Upper lobe of left lung (tissue), 6 donors: ENCODE measurements around the gene SLC12A6. TPM values are rescaled to one million over a fixed set of nuclear protein-coding genes. Genes with fewer than 3 reads are reported as not detected.

ENCODE experiments used
- ATAC-seq, 2 donors: fragments of 200-7000 bp; cut with Tn5 transposase; one replicate each; pipeline ENCODE4 v1.9.1; 2022; ENCODE audit warnings: mild to moderate bottlenecking in 2 of 2, moderate library complexity in 2 of 2; ENCODE audit not compliant: low FRiP score in 2 of 2
- DNase-seq, 2 donors: peaks; one replicate each; pipeline ENCODE4 v3.0.0-alpha.2; 2019 to 2020
- H3K27ac ChIP-seq, 4 donors: fragments of 200-600 bp; sonication (generic); one replicate each; pipeline ENCODE4 v1.5.1; 2016 to 2019
- H3K27me3 ChIP-seq, 4 donors: fragments of 200-600 bp; sonication (generic); one replicate each; pipeline ENCODE4 v1.5.1; 2017 to 2019
- H3K36me3 ChIP-seq, 4 donors: fragments of 200-600 bp; sonication (generic); one replicate each; pipeline ENCODE4 v1.5.1; 2016 to 2019
- H3K4me1 ChIP-seq, 4 donors: fragments of 200-600 bp; sonication (generic); one replicate each; pipeline ENCODE4 v1.5.1; 2018 to 2019
- H3K4me3 ChIP-seq, 4 donors: fragments of 200-600 bp; sonication (generic); one replicate each; pipeline ENCODE4 v1.5.1; 2017 to 2019; ENCODE audit warnings: mild to moderate bottlenecking in 2 of 4, moderate library complexity in 1 of 4
- H3K9me3 ChIP-seq, 4 donors: fragments of 200-600 bp; sonication (generic); one replicate each; pipeline ENCODE4 v1.5.1; 2018 to 2019
- EP300 ChIP-seq, 4 donors: sonication (generic); formaldehyde crosslinking; IDR thresholded peaks; one replicate each; pipeline ENCODE4 v1.5.1; 2017; ENCODE audit warnings: antibody characterized with exemption in 4 of 4, control low read depth in 2 of 4
- POLR2A ChIP-seq, 4 donors: fragments of 450-650 bp; IDR thresholded peaks; one replicate each; pipeline ENCODE4 v1.5.1; 2016 to 2017; ENCODE audit warnings: antibody characterized with exemption in 4 of 4, mild to moderate bottlenecking in 2 of 4
- POLR2AphosphoS5 ChIP-seq, 2 donors: sonication (generic); formaldehyde crosslinking; IDR thresholded peaks; one replicate each; pipeline ENCODE4 v1.5.1; 2017; ENCODE audit warnings: antibody characterized with exemption in 2 of 2
- WGBS, 2 donors: methylation state at CpG; one replicate each; pipeline ENCODE4 v1.1.5; 2017 to 2018; 5-methylcytosine and 5-hydroxymethylcytosine counted together
- total RNA-seq, 6 donors: library from RNA; depleted of rRNA in 4 of 6; stranded (reverse); fragments of >200 nt in 4 of 6; gene quantifications; one replicate each; pipeline versions ENCODE4 v1.1.0 to v1.2.1, GENCODE V29; 2016 to 2021
- TF ChIP-seq, protein P1 (sequence below), 6 experiments: fragments of 450-650 bp in 4 of 6; fragments of 200-600 bp in 2 of 6; sonication (generic) in 2 of 6; IDR thresholded peaks; one replicate each; pipeline ENCODE4 v1.5.1; 2016 to 2019; ENCODE audit warnings: antibody characterized with exemption in 6 of 6
- donor health status: DM: no; HTN: no; CAD: no; lungs with moderate emphysema.
- donor health status: DM: no; HTN: yes; CAD: no; lungs with severe emphysema.

SLC12A6 gene
- total RNA-seq, 6 donors from 2014 or later, result 35.3 to 68.1 (median 50.4) TPM

DNA sequence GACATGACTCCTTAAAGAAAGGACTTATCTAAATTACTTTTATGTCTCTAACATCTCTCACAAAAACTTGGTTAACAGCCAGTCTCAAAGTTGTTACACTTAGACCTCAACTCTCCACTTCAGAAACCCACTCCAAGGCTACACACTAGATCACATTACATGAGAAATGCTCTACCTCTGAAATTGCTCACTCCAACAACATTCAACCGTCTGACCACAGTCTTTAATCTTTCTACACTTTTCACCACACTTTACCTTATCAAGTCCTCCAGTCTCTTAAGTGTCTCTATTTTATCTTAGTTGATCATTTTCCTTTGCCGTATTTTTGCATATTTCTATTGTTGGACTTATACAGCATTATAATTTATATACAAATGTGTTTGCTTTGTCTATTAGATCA is 5.8 kb downstream of the SLC12A6 start:
- 55 to 58% methylated on average over 2 of the region's 2 CpGs for WGBS, 2 donors
- peak overlapping the region in 1 of 4 donors; percentile 19 for H3K27ac ChIP-seq
- H3K4me1 ChIP-seq, result peaks cover 15 to 38% (median 25%) of the 10 kb centered on the region in 4 donors
- no peak for TF ChIP-seq POLR2A (IDR thresholded peaks at IDR 0.05)
- ATAC-seq (no peak), DNase-seq (no peak)
- H3K9me3 ChIP-seq, result no peaks in the 10 kb centered on the region
- no peaks in the 10 kb centered on the region for H3K36me3 ChIP-seq
- H3K27me3 ChIP-seq, result no peaks in the 10 kb centered on the region
- H3K4me3 ChIP-seq, result no peak overlapping the region

DNA sequence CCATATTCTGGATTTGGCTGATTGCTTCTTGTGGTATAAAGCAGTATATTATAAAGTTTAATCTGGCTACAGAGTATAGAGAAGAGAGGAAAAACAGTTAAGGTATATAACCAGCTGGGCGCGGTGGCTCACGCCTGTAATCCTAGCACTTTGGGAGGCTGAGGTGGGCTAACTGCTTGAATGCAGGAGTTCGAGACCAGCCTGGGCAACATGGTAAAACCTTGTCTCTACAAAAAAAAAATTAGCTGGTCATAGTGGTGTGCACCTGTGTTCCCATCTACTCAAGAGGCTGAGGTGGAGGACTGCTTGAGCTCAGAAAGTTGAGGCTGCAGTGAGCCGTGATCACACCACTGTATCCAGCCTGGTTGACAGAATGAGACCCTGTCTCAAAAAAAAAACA is 7.3 kb downstream of the SLC12A6 start:
- no peak overlapping the region for H3K4me3 ChIP-seq
- 96 to 98% methylated on average over 5 of the region's 5 CpGs for WGBS, 2 donors
- no peaks in the 10 kb centered on the region for H3K27me3 ChIP-seq
- no peaks in the 10 kb centered on the region for H3K36me3 ChIP-seq
- H3K9me3 ChIP-seq, result no peaks in the 10 kb centered on the region
- no peak for DNase-seq
- no peak for TF ChIP-seq EP300 (IDR thresholded peaks at IDR 0.05)
- TF ChIP-seq POLR2A (IDR thresholded peaks at IDR 0.05), result no peak
- TF ChIP-seq, protein P1, sequence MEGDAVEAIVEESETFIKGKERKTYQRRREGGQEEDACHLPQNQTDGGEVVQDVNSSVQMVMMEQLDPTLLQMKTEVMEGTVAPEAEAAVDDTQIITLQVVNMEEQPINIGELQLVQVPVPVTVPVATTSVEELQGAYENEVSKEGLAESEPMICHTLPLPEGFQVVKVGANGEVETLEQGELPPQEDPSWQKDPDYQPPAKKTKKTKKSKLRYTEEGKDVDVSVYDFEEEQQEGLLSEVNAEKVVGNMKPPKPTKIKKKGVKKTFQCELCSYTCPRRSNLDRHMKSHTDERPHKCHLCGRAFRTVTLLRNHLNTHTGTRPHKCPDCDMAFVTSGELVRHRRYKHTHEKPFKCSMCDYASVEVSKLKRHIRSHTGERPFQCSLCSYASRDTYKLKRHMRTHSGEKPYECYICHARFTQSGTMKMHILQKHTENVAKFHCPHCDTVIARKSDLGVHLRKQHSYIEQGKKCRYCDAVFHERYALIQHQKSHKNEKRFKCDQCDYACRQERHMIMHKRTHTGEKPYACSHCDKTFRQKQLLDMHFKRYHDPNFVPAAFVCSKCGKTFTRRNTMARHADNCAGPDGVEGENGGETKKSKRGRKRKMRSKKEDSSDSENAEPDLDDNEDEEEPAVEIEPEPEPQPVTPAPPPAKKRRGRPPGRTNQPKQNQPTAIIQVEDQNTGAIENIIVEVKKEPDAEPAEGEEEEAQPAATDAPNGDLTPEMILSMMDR (IDR thresholded peaks at IDR 0.05), result no peak
- TF ChIP-seq POLR2AphosphoS5 (IDR thresholded peaks at IDR 0.05), result no peak
- H3K27ac ChIP-seq, result no peak overlapping the region
- H3K4me1 ChIP-seq, result peaks cover under 1 to 22% (median 12%) of the 10 kb centered on the region in 4 donors
- no peak for ATAC-seq

DNA sequence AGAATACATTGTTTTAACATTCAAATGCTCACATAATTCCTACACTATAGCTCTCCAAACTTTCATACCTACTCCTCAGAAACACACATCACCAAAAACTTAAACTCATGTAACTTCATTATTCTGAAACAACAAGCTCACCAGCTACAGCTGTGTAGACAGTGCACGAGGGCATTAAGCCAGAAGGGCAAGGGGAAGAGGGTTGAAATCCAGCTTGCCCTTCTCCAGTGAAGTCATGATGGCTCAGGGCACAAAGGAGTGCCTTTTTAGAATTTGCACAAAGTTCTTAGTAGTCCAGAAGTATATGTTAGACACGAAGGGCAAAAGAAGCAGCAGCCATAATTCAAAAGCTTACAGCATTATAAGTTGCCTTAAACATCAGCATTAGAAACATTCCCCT is 8.6 kb downstream of the SLC12A6 start:
- no peaks in the 10 kb centered on the region for H3K9me3 ChIP-seq
- H3K36me3 ChIP-seq, result no peaks in the 10 kb centered on the region
- H3K4me3 ChIP-seq, result no peak overlapping the region
- no peak for TF ChIP-seq POLR2AphosphoS5 (IDR thresholded peaks at IDR 0.05)
- no peak for TF ChIP-seq POLR2A (IDR thresholded peaks at IDR 0.05)
- TF ChIP-seq EP300 (IDR thresholded peaks at IDR 0.05), result no peak
- TF ChIP-seq, protein P1 (IDR thresholded peaks at IDR 0.05), result no peak
- no peak for DNase-seq
- no peak for ATAC-seq
- no peaks in the 10 kb centered on the region for H3K27me3 ChIP-seq
- H3K4me1 ChIP-seq, result peaks cover 0 to 10% (median 6%) of the 10 kb centered on the region in 4 donors
- 78 to 83% methylated on average over 2 of the region's 2 CpGs for WGBS, 2 donors
- no peak overlapping the region for H3K27ac ChIP-seq

DNA sequence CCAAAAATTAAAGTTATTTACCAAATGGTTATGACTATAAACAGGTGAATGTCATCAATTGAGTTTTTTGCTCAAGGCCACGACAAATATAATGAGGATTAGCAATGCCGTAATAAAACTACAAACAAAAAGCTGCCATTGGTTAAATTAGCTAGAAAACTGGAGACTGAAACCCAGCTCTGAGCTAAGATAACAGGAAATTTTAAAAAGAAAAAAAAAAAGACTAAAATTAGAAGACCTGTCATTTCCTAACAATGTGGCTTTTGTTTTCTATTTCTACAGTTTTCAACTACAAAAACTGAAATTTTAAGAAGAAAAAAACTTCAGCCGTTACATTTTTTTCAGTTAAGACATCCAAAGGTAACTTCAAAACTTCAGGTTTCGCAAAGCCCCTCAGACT is 9.7 kb downstream of the SLC12A6 start:
- H3K27me3 ChIP-seq, result no peaks in the 10 kb centered on the region
- H3K9me3 ChIP-seq, result no peaks in the 10 kb centered on the region
- TF ChIP-seq EP300 (IDR thresholded peaks at IDR 0.05), result no peak
- TF ChIP-seq, protein P1 (IDR thresholded peaks at IDR 0.05), result no peak
- TF ChIP-seq POLR2A (IDR thresholded peaks at IDR 0.05), result no peak
- TF ChIP-seq POLR2AphosphoS5 (IDR thresholded peaks at IDR 0.05), result no peak
- H3K27ac ChIP-seq, result no peak overlapping the region
- H3K4me3 ChIP-seq, result no peak overlapping the region
- no peaks in the 10 kb centered on the region for H3K36me3 ChIP-seq
- DNase-seq (no peak), ATAC-seq (no peak)
- whole genome bisulfite sequencing, 2 donors, result 78 to 82% methylated on average over 4 of the region's 4 CpGs
- H3K4me1 ChIP-seq, result peaks cover 0 to 5% (median 0%) of the 10 kb centered on the region in 4 donors

DNA sequence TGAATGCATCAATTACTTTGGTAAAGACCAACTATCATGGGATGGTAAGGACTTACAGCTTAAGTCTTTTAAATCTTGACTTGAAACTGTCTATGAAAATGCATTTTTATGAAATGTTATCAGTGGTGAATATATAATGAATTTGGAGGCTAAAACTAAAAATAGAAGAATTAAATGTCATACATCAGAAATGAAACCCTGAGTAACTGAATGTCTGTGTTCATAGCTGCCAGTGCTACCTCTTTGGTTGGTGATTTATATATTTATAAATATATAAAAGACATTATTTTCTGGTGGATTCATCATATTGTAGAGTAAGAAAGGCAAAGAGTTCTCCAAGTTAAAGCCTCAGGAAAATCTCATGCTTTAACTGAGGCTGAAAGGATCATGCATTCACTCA is 12.2 kb downstream of the SLC12A6 start:
- TF ChIP-seq, protein P1 (IDR thresholded peaks at IDR 0.05), result no peak
- no peak for TF ChIP-seq POLR2A (IDR thresholded peaks at IDR 0.05)
- no peak for TF ChIP-seq EP300 (IDR thresholded peaks at IDR 0.05)
- TF ChIP-seq POLR2AphosphoS5 (IDR thresholded peaks at IDR 0.05), result no peak
- no peak for ATAC-seq
- H3K36me3 ChIP-seq, result no peaks in the 10 kb centered on the region

More for the DNA sequence above, 12.2 kb downstream of the SLC12A6 start:
- Histone ChIP-seq H3K4me1 (no peaks in the 10 kb centered on the region), H3K27me3 (no peaks in the 10 kb centered on the region), H3K4me3 (no peak overlapping the region), H3K9me3 (no peaks in the 10 kb centered on the region), H3K27ac (no peak overlapping the region)
- no peak for DNase-seq
